NCI-H345 (cell line): ENCODE results near the gene GADD45A.
A peak's percentile ranks its signal among the peaks of the same experiment; 100 is the strongest.

Source experiments
- DNase-seq: peaks from one replicate; lab custom pipeline; 2025; lab: John Stamatoyannopoulos, UW

The GADD45A gene

GRCh38 chr1:67668660-67669059, 16.3 kb upstream of the GADD45A start:
- no peak for DNase-seq

GRCh38 chr1:67672260-67672803, 12.7 kb upstream of the GADD45A start:
- no peak for DNase-seq

GRCh38 chr1:67673468-67674201, 11.4 kb upstream of the GADD45A start:
- no peak for DNase-seq

- DNase-seq = peak; percentile 65
Measured at GRCh38 chr1:67674260-67675011, 10.6 kb upstream of the GADD45A start.

- DNase-seq = no peak
Measured at GRCh38 chr1:67675800-67676199, 9.2 kb upstream of the GADD45A start.

GRCh38 chr1:67676287-67676686, 8.7 kb upstream of the GADD45A start:
- no peak for DNase-seq

GRCh38 chr1:67676946-67677345, 8.1 kb upstream of the GADD45A start:
- no peak for DNase-seq

GRCh38 chr1:67677408-67677807, 7.6 kb upstream of the GADD45A start:
- DNase-seq = no peak

GRCh38 chr1:67677930-67678329, 7.1 kb upstream of the GADD45A start:
- no peak for DNase-seq

GRCh38 chr1:67679691-67680090, 5.3 kb upstream of the GADD45A start:
- no peak for DNase-seq

GRCh38 chr1:67680486-67680885, 4.5 kb upstream of the GADD45A start:
- DNase-seq = no peak

- no peak for DNase-seq
Measured at GRCh38 chr1:67682659-67683197, 2.3 kb upstream of the GADD45A start.

GRCh38 chr1:67683316-67683715, 1.7 kb upstream of the GADD45A start:
- no peak for DNase-seq

- DNase-seq = no peak
Measured at GRCh38 chr1:67683766-67684525, 1.1 kb upstream of the GADD45A start.

- DNase-seq = no peak
Measured at GRCh38 chr1:67684526-67685066, 405 bp upstream of the GADD45A start.

GRCh38 chr1:67685558-67686266, 711 bp downstream of the GADD45A start:
- peak; percentile 48 for DNase-seq

GRCh38 chr1:67686267-67687197, 1.5 kb downstream of the GADD45A start:
- peak; percentile 79 for DNase-seq

- no peak for DNase-seq
Measured at GRCh38 chr1:67687198-67687545, 2.2 kb downstream of the GADD45A start.

- no peak for DNase-seq
Measured at GRCh38 chr1:67687649-67688048, 2.6 kb downstream of the GADD45A start.

- DNase-seq = no peak
Measured at GRCh38 chr1:67688526-67689219, 3.7 kb downstream of the GADD45A start.
